Activated CD4-positive, alpha-beta T cell treated with anti-CD3 and anti-CD28 coated beads for 1 hour (primary cell): ENCODE results near the gene ALDH3A1.

Source experiments
- DNase-seq: peaks from one replicate; pipeline ENCODE4 v3.0.0-alpha.2; 2020

Gene ALDH3A1

GRCh38 chr17:19702217-19702641, 45.9 kb downstream of the ALDH3A1 start:
- DNase-seq = no peak
